Pancreas (tissue), 10 donors: ENCODE measurements around the gene SLAMF8. TPM values are rescaled to one million over a fixed set of nuclear protein-coding genes. Genes with fewer than 3 reads are reported as not detected.

Experiments used
- ATAC-seq, 4 donors: fragments of 200-7000 bp; cut with Tn5 transposase; one replicate each; pipeline versions ENCODE4 v1.8.0 to v1.9.1; 2020; ENCODE audit warnings: mild to moderate bottlenecking in 4 of 4, moderate library complexity in 4 of 4
- DNase-seq, 6 donors: peaks; one replicate each; pipeline ENCODE4 v3.0.0-alpha.2; 2020
- FAIRE-seq: peaks from 2 replicates; lab custom pipeline; 2012; peaks lifted over from hg19 to GRCh38; lab: Jason Lieb, UNC
- H3K27ac ChIP-seq, 4 donors: fragments of 200-600 bp; sonication (generic); 1 replicate in 3 of 4; 2 replicates in 1 of 4; pipeline versions ENCODE4 v1.5.0 to v1.8.0; 2020
- H3K27me3 ChIP-seq, 4 donors: fragments of 200-600 bp; one replicate each; pipeline ENCODE4 v1.8.0; 2021
- H3K36me3 ChIP-seq, 3 donors: fragments of 200-600 bp; sonication (generic) in 1 of 3; one replicate each; pipeline versions ENCODE4 v1.5.0 to v1.8.0; 2020 to 2021
- H3K4me1 ChIP-seq, 3 donors: fragments of 200-600 bp; one replicate each; pipeline ENCODE4 v1.8.0; 2021
- H3K4me3 ChIP-seq, 4 donors: fragments of 200-600 bp; sonication (generic) in 2 of 4; one replicate each; pipeline versions ENCODE4 v1.5.0 to v1.8.0; 2020 to 2021
- H3K9me3 ChIP-seq, 4 donors: fragments of 200-600 bp; one replicate each; pipeline ENCODE4 v1.8.0; 2021
- WGBS, 2 donors: extraction: QIAGEN DNeasy Blood & Tissue Kit; methylation state at CpG; one replicate each; pipeline ENCODE4 v1.1.7; 2013; 5-methylcytosine and 5-hydroxymethylcytosine counted together
- intact Hi-C, 3 donors: fragments of 100-400 bp; cut with DNase I; formaldehyde crosslinking; loops; one replicate each; pipeline versions ENCODE4 v1.11.1 to v1.14.2; 2022
- polyA plus RNA-seq, 2 donors: library from polyadenylated mRNA; stranded (reverse); fragments of 200-250 nt; gene quantifications; one replicate each; pipeline ENCODE4 v1.2.3, GENCODE V29; 2013
- total RNA-seq, 6 donors: library from RNA; stranded (reverse); fragmentation: NEBNext Ultra II Directional in 4 of 6; extraction: Animal tissue kit (Norgen Biotek cat#: 25700) in 4 of 6; gene quantifications; one replicate each; pipeline versions ENCODE4 v1.2.1 to v1.2.4, GENCODE V29; 2021 to 2023
- TF ChIP-seq, protein P1 (sequence below), 4 donors: fragments of 200-600 bp; sonication (generic) in 3 of 4; IDR thresholded peaks; one replicate each; pipeline versions ENCODE4 v1.5.0 to v1.8.0; 2021; ENCODE audit warnings: antibody characterized with exemption in 4 of 4
- donor health status: healthy with polysubstance abuse.
- donor health status: DM: no; HTN: no; CAD: no; lungs with moderate emphysema.
- donor health status: DM: no; HTN: no; CAD: no.
- donor health status: control.
- donor health status: control.
- donor health status: Bipolar disorder and iron deficiency.
- donor health status: DM: yes; HTN: yes; CAD: no.
- donor health status: DM: no; HTN: no; CAD: no.
- donor health status: DM: no; HTN: no; CAD: no.
- donor health status: DM: yes; HTN: yes; CAD: no.

SLAMF8 gene
- total and polyA plus RNA-seq, 8 donors = 0.38 to 8.8 (median 0.46) TPM; not detected in 1

DNA sequence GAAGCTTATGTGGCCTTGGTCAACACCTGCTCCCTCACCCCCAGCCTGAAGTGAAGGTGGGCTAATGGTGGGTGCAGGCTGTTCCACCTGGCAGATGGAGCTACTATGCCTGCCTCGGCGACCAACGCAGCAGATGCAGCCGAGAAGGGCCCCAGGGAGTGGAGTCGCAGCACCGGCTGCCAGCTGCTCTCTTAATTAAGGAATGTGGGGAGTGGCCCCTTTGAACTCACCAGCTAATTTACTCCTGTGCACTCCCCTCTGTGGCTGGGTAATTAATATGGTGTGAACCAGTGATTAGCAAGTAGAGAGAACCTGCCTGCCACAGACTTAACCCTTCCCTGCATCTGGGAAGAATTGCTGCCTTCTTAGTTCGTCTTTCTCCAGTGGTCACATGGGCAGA, 3.3 kb upstream of the SLAMF8 start:
- H3K36me3 ChIP-seq = no peaks in the 10 kb centered on the region
- intact Hi-C loops = no loop called here
- no peak overlapping the region for H3K4me3 ChIP-seq
- 25 to 35% methylated on average over 7 of the region's 7 CpGs for WGBS, 2 donors
- no peaks in the 10 kb centered on the region for H3K4me1 ChIP-seq
- TF ChIP-seq, protein P1, sequence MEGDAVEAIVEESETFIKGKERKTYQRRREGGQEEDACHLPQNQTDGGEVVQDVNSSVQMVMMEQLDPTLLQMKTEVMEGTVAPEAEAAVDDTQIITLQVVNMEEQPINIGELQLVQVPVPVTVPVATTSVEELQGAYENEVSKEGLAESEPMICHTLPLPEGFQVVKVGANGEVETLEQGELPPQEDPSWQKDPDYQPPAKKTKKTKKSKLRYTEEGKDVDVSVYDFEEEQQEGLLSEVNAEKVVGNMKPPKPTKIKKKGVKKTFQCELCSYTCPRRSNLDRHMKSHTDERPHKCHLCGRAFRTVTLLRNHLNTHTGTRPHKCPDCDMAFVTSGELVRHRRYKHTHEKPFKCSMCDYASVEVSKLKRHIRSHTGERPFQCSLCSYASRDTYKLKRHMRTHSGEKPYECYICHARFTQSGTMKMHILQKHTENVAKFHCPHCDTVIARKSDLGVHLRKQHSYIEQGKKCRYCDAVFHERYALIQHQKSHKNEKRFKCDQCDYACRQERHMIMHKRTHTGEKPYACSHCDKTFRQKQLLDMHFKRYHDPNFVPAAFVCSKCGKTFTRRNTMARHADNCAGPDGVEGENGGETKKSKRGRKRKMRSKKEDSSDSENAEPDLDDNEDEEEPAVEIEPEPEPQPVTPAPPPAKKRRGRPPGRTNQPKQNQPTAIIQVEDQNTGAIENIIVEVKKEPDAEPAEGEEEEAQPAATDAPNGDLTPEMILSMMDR (IDR thresholded peaks at IDR 0.05) = no peak
- H3K9me3 ChIP-seq = no peaks in the 10 kb centered on the region
- ATAC-seq (no peak), DNase-seq (no peak), FAIRE-seq (no peak)
- no peaks in the 10 kb centered on the region for H3K27me3 ChIP-seq
- no peak overlapping the region for H3K27ac ChIP-seq

DNA sequence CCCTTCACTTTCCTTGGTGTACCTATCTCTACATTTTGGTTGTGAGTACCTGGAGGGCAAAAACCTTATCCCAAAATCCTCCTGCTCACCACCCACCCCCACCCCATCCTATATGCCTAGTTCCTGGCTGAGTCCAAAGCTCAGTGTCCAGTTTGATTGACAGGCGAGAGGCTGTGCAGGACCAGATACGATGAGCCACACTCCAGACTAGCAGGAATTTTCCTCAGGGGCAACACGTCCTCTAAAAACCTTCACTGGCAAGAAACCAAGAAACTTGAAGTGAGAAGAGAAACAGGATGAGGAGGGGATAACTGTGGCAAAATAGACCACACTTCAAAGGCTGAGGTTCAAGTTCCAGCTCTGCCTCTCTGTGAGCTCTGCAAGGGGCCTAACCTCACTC, 1.1 kb upstream of the SLAMF8 start:
- Histone ChIP-seq H3K9me3 (no peaks in the 10 kb centered on the region), H3K27me3 (no peaks in the 10 kb centered on the region), H3K36me3 (no peaks in the 10 kb centered on the region), H3K27ac (no peak overlapping the region), H3K4me3 (no peak overlapping the region), H3K4me1 (no peaks in the 10 kb centered on the region)
- ATAC-seq (no peak), FAIRE-seq (no peak), DNase-seq (no peak)
- WGBS, 2 donors = 61 to 72% methylated on average over 3 of the region's 3 CpGs
- TF ChIP-seq, protein P1 (IDR thresholded peaks at IDR 0.05) = no peak
- intact Hi-C loops = no loop called here

DNA sequence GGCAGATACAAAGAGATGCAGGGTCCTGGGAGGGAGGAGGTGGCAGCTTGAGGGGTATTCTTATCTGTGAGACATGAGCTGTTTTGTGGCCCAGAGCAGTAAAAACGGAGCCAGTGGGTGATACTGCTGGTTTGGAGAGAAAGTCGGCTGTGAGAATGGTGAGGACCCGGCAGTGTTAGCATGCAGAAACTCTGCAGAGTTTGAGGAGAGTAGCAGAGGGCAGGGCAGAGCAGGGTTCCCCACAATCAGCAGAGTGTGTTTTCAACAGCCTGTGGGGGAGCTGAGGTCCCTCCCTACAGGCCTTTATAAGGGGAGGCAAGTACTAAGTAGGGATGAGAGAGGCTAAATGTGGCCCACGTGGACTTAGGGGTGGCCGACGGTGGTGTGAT, 423 bp downstream of the SLAMF8 start:
- DNase-seq (no peak), FAIRE-seq (no peak), ATAC-seq (no peak)
- H3K27ac ChIP-seq = peak overlapping the region in 1 of 4 donors; percentile 34
- H3K4me3 ChIP-seq = peak overlapping the region in 1 of 4 donors; percentile 12
- no peaks in the 10 kb centered on the region for H3K4me1 ChIP-seq
- TF ChIP-seq, protein P1 (IDR thresholded peaks at IDR 0.05) = no peak
- H3K27me3 ChIP-seq = no peaks in the 10 kb centered on the region
- 68 to 78% methylated on average over 6 of the region's 6 CpGs for WGBS, 2 donors
- intact Hi-C loops = no loop called here
- no peaks in the 10 kb centered on the region for H3K9me3 ChIP-seq
- H3K36me3 ChIP-seq = no peaks in the 10 kb centered on the region

DNA sequence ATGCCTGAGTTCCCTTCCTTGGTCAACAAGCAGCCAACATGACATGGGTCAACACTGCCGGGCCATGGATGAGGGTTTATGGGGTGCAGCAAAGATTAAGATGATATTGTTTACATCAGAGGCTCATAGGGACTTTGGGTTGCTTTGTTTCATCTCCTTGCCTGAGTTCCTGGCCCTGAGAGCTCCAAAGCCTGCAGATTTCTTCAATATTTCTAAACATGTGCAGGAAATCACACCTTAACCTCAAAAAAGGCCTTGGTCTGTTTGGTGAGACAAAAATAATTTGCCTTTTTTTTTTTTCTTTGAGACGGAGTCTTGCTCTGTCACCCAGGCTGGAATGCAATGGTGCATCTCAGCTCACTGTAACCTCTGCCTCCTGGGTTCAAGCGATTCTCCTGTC, 876 bp downstream of the SLAMF8 start:
- no peak for DNase-seq
- no peak overlapping the region for H3K27ac ChIP-seq

DNA sequence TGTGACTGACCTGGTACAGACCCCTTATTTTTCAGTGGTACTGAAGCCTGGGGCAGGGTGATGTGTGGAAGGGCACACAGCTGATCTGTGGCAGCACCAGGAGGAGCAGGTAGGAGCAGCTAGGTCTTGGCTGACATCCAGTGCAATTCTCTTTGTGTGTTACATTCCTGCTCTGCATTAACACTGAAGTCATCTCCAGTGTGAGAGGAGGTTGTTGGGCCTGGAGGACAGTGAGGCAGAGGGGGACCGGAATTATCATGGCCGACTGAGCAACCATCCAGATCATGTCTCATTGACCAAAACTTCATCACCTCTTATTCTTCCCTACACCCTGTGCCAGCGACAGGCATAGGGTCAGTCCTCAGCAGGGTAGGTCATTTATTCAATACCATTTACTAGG, 1.5 kb downstream of the SLAMF8 start:
- H3K4me1 ChIP-seq = no peaks in the 10 kb centered on the region
- FAIRE-seq = no peak

More for the DNA sequence above, 876 bp downstream of the SLAMF8 start:
- ATAC-seq (no peak), FAIRE-seq (no peak)
- Histone ChIP-seq H3K4me3 (peak overlapping the region in 1 of 4 donors; percentile 12), H3K27me3 (no peaks in the 10 kb centered on the region), H3K9me3 (no peaks in the 10 kb centered on the region), H3K4me1 (no peaks in the 10 kb centered on the region), H3K36me3 (no peaks in the 10 kb centered on the region)
- intact Hi-C loops = no loop called here
- WGBS, 2 donors = 76 to 90% methylated on average over 3 of the region's 3 CpGs
- TF ChIP-seq, protein P1 (IDR thresholded peaks at IDR 0.05) = no peak

More for the DNA sequence above, 1.5 kb downstream of the SLAMF8 start:
- Histone ChIP-seq H3K27ac (no peak overlapping the region), H3K9me3 (no peaks in the 10 kb centered on the region), H3K27me3 (no peaks in the 10 kb centered on the region), H3K4me3 (no peak overlapping the region), H3K36me3 (no peaks in the 10 kb centered on the region)
- ATAC-seq = no peak
- 71 to 85% methylated on average over 3 of the region's 3 CpGs for WGBS, 2 donors
- DNase-seq = no peak
- TF ChIP-seq, protein P1 (IDR thresholded peaks at IDR 0.05) = no peak
- intact Hi-C loops = no loop called here
